K562 treated with DMSO at 1 percent for 12 hours (cell line): ENCODE results near the gene FLNC. TPM values are rescaled to one million over a fixed set of nuclear protein-coding genes. Genes with fewer than 3 reads are reported as not detected.

Experiments used
- total RNA-seq: library from RNA; unstranded; fragments of 300-600 nt; gene quantifications from 2 replicates; pipeline ENCODE4 v1.2.3, GENCODE V29; 2022; ENCODE audit not compliant: insufficient read depth

Gene FLNC
- total RNA-seq, result 22.4 and 76.5 TPM in 2 replicates

GRCh38 chr7:128830231-128831177 is at the start of gene FLNC:
Gene FLNC (plus strand): TSS chr7:128830406. CDS start chr7:128830638, 232 bp downstream.

GRCh38 chr7:128791121-128791971 is 38.9 kb upstream of the FLNC start, which contains the start of gene CCDC136:
Gene CCDC136 (plus strand): TSS chr7:128791968. CDS start chr7:128792412, 444 bp downstream.

GRCh38 chr7:128862571-128863432 is 32.6 kb downstream of the FLNC start, which contains the start of gene ATP6V1F:
Gene ATP6V1F (plus strand): TSS chr7:128862856. CDS start chr7:128862905, 49 bp downstream.

Other genes starting within 250 kb of the FLNC start
- 0.52 TPM in 1 of 2 replicates, not detected in the other for gene GARIN1A, start 158.1 kb upstream of the FLNC start, total RNA-seq
- 79.4 and 238 TPM in 2 replicates for gene CALU, start 91.0 kb upstream of the FLNC start, total RNA-seq
- not detected in 2 replicates for gene OPN1SW, start 54.6 kb upstream of the FLNC start, total RNA-seq
- gene CCDC136, start 38.4 kb upstream of the FLNC start, total RNA-seq, result 10.8 and 47.5 TPM in 2 replicates
- gene ATP6V1F, start 32.5 kb downstream of the FLNC start, total RNA-seq, result 629 and 821 TPM in 2 replicates
- gene KCP, start 80.3 kb downstream of the FLNC start, total RNA-seq, result 0.19 and 0.20 TPM in 2 replicates
- not detected in 2 replicates for gene IRF5, start 107.5 kb downstream of the FLNC start, total RNA-seq
- 33.9 and 104 TPM in 2 replicates for gene TNPO3, start 224.7 kb downstream of the FLNC start, total RNA-seq